ENCODE measurements around the gene RNU1-3. TPM values are rescaled to one million over a fixed set of nuclear protein-coding genes. Genes with fewer than 3 reads are reported as not detected.

RNU1-3 gene
- total and polyA plus RNA-seq, 2 of the 13 experiments (the other 11 are each of a cell fraction or from before 2014, with no cell fraction given): under 0.01 to 11,018 TPM

DNA sequence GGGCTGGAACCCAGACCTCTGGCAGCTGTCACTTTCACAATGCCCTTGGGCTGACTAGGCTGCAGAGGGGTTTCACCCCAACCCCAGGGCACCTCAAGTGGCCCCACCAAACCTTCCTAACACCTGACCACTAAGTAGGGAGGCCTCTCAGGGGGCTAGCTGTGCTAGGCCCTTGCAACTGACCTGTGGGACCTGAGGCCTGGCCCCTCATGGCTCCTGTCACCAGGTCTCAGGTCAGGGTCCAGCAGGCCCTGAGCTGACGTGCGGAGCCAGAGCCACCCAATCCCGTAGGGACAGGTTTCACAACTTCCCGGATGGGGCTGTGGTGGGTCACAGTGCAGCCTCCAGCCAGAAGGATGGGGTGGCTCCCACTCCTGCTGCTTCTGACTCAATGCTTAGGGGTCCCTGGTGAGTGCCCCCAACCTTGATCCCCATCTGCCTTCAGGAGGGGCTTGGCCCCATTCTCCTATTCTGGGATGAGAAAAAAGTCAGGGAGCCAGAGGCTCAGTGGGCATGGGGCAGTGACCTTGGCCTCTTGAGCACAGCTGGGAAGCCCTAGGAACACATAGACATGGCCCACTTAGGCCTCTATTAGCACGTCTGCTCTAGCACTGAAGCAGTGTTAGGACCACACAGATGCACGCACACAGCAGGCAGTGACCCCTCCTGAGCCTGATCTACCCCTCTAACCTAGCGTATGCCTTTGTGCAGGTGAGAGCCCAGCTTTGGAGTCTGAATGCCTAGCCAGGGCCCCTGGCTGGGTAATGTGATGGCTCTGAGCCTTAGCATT, 21.3 kb downstream of the RNU1-3 start (continued):
- TF ChIP-seq, protein P1, sequence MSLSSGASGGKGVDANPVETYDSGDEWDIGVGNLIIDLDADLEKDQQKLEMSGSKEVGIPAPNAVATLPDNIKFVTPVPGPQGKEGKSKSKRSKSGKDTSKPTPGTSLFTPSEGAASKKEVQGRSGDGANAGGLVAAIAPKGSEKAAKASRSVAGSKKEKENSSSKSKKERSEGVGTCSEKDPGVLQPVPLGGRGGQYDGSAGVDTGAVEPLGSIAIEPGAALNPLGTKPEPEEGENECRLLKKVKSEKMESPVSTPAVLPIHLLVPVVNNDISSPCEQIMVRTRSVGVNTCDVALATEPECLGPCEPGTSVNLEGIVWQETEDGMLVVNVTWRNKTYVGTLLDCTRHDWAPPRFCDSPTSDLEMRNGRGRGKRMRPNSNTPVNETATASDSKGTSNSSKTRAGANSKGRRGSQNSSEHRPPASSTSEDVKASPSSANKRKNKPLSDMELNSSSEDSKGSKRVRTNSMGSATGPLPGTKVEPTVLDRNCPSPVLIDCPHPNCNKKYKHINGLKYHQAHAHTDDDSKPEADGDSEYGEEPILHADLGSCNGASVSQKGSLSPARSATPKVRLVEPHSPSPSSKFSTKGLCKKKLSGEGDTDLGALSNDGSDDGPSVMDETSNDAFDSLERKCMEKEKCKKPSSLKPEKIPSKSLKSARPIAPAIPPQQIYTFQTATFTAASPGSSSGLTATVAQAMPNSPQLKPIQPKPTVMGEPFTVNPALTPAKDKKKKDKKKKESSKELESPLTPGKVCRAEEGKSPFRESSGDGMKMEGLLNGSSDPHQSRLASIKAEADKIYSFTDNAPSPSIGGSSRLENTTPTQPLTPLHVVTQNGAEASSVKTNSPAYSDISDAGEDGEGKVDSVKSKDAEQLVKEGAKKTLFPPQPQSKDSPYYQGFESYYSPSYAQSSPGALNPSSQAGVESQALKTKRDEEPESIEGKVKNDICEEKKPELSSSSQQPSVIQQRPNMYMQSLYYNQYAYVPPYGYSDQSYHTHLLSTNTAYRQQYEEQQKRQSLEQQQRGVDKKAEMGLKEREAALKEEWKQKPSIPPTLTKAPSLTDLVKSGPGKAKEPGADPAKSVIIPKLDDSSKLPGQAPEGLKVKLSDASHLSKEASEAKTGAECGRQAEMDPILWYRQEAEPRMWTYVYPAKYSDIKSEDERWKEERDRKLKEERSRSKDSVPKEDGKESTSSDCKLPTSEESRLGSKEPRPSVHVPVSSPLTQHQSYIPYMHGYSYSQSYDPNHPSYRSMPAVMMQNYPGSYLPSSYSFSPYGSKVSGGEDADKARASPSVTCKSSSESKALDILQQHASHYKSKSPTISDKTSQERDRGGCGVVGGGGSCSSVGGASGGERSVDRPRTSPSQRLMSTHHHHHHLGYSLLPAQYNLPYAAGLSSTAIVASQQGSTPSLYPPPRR (CRISPR knock-in tag; IDR thresholded peaks at IDR 0.05; ENCODE audit: borderline replicate concordance): peak; percentile 83
- TF ChIP-seq, protein P2, sequence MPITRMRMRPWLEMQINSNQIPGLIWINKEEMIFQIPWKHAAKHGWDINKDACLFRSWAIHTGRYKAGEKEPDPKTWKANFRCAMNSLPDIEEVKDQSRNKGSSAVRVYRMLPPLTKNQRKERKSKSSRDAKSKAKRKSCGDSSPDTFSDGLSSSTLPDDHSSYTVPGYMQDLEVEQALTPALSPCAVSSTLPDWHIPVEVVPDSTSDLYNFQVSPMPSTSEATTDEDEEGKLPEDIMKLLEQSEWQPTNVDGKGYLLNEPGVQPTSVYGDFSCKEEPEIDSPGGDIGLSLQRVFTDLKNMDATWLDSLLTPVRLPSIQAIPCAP (CRISPR knock-in tag; IDR thresholded peaks at IDR 0.05; ENCODE audit: low read depth): peak; percentile 45; the same call in 1 of the 2 replicates
- TF ChIP-seq PHF8 (CRISPR knock-in tag; IDR thresholded peaks at IDR 0.05) (peak; percentile 84), ZNF232 (CRISPR knock-in tag; IDR thresholded peaks at IDR 0.05; ENCODE audit: borderline replicate concordance) (peak; percentile 97), NFRKB (IDR thresholded peaks at IDR 0.05) (peak; percentile 16), BCL6 (CRISPR knock-in tag; IDR thresholded peaks at IDR 0.05) (peak; percentile 69), JUND (CRISPR knock-in tag; IDR thresholded peaks at IDR 0.05) (peak; percentile 38; the same call in 1 of the 2 replicates), SMYD3 (CRISPR knock-in tag; IDR thresholded peaks at IDR 0.05) (peak; percentile 87; the same call in 1 of the 2 replicates), ZNF775 (CRISPR knock-in tag; IDR thresholded peaks at IDR 0.05; ENCODE audit: borderline replicate concordance) (peak; percentile 88; the same call in 1 of the 2 replicates), ZSCAN29 (CRISPR knock-in tag; conservative IDR thresholded peaks at IDR 0.05) (0 out of 2 replicates have a peak, but pooled peaks have one; percentile 68), ZBTB3 (CRISPR knock-in tag; IDR thresholded peaks at IDR 0.05; ENCODE audit: borderline replicate concordance, low read depth) (peak; percentile 93), YY1 (IDR thresholded peaks at IDR 0.05; ENCODE audit: insufficient read depth, insufficient replicate concordance, low read depth, low read length) (peak; percentile 82)
- TF ChIP-seq, protein P3, sequence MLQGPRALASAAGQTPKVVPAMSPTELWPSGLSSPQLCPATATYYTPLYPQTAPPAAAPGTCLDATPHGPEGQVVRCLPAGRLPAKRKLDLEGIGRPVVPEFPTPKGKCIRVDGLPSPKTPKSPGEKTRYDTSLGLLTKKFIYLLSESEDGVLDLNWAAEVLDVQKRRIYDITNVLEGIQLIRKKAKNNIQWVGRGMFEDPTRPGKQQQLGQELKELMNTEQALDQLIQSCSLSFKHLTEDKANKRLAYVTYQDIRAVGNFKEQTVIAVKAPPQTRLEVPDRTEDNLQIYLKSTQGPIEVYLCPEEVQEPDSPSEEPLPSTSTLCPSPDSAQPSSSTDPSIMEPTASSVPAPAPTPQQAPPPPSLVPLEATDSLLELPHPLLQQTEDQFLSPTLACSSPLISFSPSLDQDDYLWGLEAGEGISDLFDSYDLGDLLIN (CRISPR knock-in tag; IDR thresholded peaks at IDR 0.05; ENCODE audit: borderline replicate concordance): peak; percentile 86; the same call in 1 of the 2 replicates
- TF ChIP-seq, protein P4, sequence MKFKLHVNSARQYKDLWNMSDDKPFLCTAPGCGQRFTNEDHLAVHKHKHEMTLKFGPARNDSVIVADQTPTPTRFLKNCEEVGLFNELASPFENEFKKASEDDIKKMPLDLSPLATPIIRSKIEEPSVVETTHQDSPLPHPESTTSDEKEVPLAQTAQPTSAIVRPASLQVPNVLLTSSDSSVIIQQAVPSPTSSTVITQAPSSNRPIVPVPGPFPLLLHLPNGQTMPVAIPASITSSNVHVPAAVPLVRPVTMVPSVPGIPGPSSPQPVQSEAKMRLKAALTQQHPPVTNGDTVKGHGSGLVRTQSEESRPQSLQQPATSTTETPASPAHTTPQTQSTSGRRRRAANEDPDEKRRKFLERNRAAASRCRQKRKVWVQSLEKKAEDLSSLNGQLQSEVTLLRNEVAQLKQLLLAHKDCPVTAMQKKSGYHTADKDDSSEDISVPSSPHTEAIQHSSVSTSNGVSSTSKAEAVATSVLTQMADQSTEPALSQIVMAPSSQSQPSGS (CRISPR knock-in tag; IDR thresholded peaks at IDR 0.05): peak; percentile 94
- TF ChIP-seq, protein P5, sequence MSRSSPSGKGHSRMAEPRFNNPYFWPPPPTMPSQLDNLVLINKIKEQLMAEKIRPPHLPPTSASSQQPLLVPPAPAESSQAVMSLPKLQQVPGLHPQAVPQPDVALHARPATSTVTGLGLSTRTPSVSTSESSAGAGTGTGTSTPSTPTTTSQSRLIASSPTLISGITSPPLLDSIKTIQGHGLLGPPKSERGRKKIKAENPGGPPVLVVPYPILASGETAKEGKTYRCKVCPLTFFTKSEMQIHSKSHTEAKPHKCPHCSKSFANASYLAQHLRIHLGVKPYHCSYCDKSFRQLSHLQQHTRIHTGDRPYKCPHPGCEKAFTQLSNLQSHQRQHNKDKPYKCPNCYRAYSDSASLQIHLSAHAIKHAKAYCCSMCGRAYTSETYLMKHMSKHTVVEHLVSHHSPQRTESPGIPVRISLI (CRISPR knock-in tag; IDR thresholded peaks at IDR 0.05; ENCODE audit: borderline replicate concordance): peak; percentile 67
- TF ChIP-seq, protein P6, sequence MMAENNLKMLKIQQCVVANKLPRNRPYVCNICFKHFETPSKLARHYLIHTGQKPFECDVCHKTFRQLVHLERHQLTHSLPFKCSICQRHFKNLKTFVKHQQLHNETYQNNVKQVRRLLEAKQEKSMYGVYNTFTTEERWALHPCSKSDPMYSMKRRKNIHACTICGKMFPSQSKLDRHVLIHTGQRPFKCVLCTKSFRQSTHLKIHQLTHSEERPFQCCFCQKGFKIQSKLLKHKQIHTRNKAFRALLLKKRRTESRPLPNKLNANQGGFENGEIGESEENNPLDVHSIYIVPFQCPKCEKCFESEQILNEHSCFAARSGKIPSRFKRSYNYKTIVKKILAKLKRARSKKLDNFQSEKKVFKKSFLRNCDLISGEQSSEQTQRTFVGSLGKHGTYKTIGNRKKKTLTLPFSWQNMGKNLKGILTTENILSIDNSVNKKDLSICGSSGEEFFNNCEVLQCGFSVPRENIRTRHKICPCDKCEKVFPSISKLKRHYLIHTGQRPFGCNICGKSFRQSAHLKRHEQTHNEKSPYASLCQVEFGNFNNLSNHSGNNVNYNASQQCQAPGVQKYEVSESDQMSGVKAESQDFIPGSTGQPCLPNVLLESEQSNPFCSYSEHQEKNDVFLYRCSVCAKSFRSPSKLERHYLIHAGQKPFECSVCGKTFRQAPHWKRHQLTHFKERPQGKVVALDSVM (CRISPR knock-in tag; IDR thresholded peaks at IDR 0.05): peak; percentile 49; the same call in 1 of the 2 replicates

All from HepG2 (cell line).